ENCODE measurements around the gene TWSG1. TPM values are rescaled to one million over a fixed set of nuclear protein-coding genes. Genes with fewer than 3 reads are reported as not detected.

TWSG1 gene
- total and polyA plus RNA-seq, 5 donors: 9.9 to 19.2 (median 14.2) TPM

- Histone ChIP-seq H3K27ac (ENCODE audit: low read length) (no peak overlapping the region), H3K9me3 (ENCODE audit: control insufficient read depth, low read length) (no peaks in the 10 kb centered on the region), H3K4me1 (ENCODE audit: control insufficient read depth, insufficient read depth, low read length) (no peaks in the 10 kb centered on the region), H3K27me3 (ENCODE audit: control insufficient read depth, insufficient read depth) (no peaks in the 10 kb centered on the region), H3K4me3 (ENCODE audit: low read length) (no peak overlapping the region)
- ATAC-seq (no peak), DNase-seq (no peak)
- WGBS: 53% methylated on average over 1 of the region's 1 CpG
- intact Hi-C loops (cut with DNase I): no loop called here
Observed at GRCh38 chr18:9319333-9319732, 15.2 kb upstream of the TWSG1 start.

GRCh38 chr18:9321017-9321452 lies 13.5 kb upstream of the TWSG1 start:
- no peak for ATAC-seq
- intact Hi-C loops (cut with DNase I): no loop called here
- 48% methylated on average over 4 of the region's 4 CpGs for WGBS

GRCh38 chr18:9321736-9322135 lies 12.8 kb upstream of the TWSG1 start:
- 63% methylated on average over 4 of the region's 4 CpGs for WGBS
- ATAC-seq (no peak), DNase-seq (no peak)
- no peak overlapping the region for H3K4me3 ChIP-seq (ENCODE audit: low read length)
- intact Hi-C loops (cut with DNase I): no loop called here
- H3K4me1 ChIP-seq (ENCODE audit: control insufficient read depth, insufficient read depth, low read length): no peaks in the 10 kb centered on the region
- no peaks in the 10 kb centered on the region for H3K9me3 ChIP-seq (ENCODE audit: control insufficient read depth, low read length)
- no peaks in the 10 kb centered on the region for H3K27me3 ChIP-seq (ENCODE audit: control insufficient read depth, insufficient read depth)
- no peak overlapping the region for H3K27ac ChIP-seq (ENCODE audit: low read length)

More at GRCh38 chr18:9321017-9321452, 13.5 kb upstream of the TWSG1 start:
- H3K4me1 ChIP-seq (ENCODE audit: control insufficient read depth, insufficient read depth, low read length): no peaks in the 10 kb centered on the region
- DNase-seq: no peak
- no peaks in the 10 kb centered on the region for H3K9me3 ChIP-seq (ENCODE audit: control insufficient read depth, low read length)
- no peak overlapping the region for H3K27ac ChIP-seq (ENCODE audit: low read length)
- no peaks in the 10 kb centered on the region for H3K27me3 ChIP-seq (ENCODE audit: control insufficient read depth, insufficient read depth)
- no peak overlapping the region for H3K4me3 ChIP-seq (ENCODE audit: low read length)

- WGBS: 78% methylated on average over 2 of the region's 2 CpGs
Observed at GRCh38 chr18:9322744-9323143, 11.8 kb upstream of the TWSG1 start.

GRCh38 chr18:9323750-9324445 lies 10.7 kb upstream of the TWSG1 start:
- intact Hi-C loops (cut with DNase I): no loop called here
- H3K27ac ChIP-seq (ENCODE audit: low read length): no peak overlapping the region
- no peaks in the 10 kb centered on the region for H3K27me3 ChIP-seq (ENCODE audit: control insufficient read depth, insufficient read depth)
- WGBS: 52% methylated on average over 3 of the region's 3 CpGs
- no peaks in the 10 kb centered on the region for H3K9me3 ChIP-seq (ENCODE audit: control insufficient read depth, low read length)
- H3K4me3 ChIP-seq (ENCODE audit: low read length): no peak overlapping the region
- DNase-seq (no peak), ATAC-seq (no peak)
- no peaks in the 10 kb centered on the region for H3K4me1 ChIP-seq (ENCODE audit: control insufficient read depth, insufficient read depth, low read length)

More at GRCh38 chr18:9322744-9323143, 11.8 kb upstream of the TWSG1 start:
- Histone ChIP-seq H3K27me3 (ENCODE audit: control insufficient read depth, insufficient read depth) (no peaks in the 10 kb centered on the region), H3K4me3 (ENCODE audit: low read length) (no peak overlapping the region), H3K4me1 (ENCODE audit: control insufficient read depth, insufficient read depth, low read length) (no peaks in the 10 kb centered on the region), H3K9me3 (ENCODE audit: control insufficient read depth, low read length) (no peaks in the 10 kb centered on the region), H3K27ac (ENCODE audit: low read length) (no peak overlapping the region)
- intact Hi-C loops (cut with DNase I): no loop called here
- ATAC-seq (no peak), DNase-seq (no peak)

GRCh38 chr18:9325716-9326115 lies 8.9 kb upstream of the TWSG1 start:
- Histone ChIP-seq H3K9me3 (ENCODE audit: control insufficient read depth, low read length) (no peaks in the 10 kb centered on the region), H3K4me1 (ENCODE audit: control insufficient read depth, insufficient read depth, low read length) (no peaks in the 10 kb centered on the region), H3K4me3 (ENCODE audit: low read length) (no peak overlapping the region), H3K27me3 (ENCODE audit: control insufficient read depth, insufficient read depth) (no peaks in the 10 kb centered on the region), H3K27ac (ENCODE audit: low read length) (no peak overlapping the region)
- intact Hi-C loops (cut with DNase I): no loop called here
- no peak for DNase-seq
- ATAC-seq: no peak
- 27% methylated on average over 2 of the region's 2 CpGs for WGBS

- Histone ChIP-seq H3K4me3 (ENCODE audit: low read length) (no peak overlapping the region), H3K27me3 (ENCODE audit: control insufficient read depth, insufficient read depth) (no peaks in the 10 kb centered on the region), H3K4me1 (ENCODE audit: control insufficient read depth, insufficient read depth, low read length) (no peaks in the 10 kb centered on the region), H3K27ac (ENCODE audit: low read length) (no peak overlapping the region), H3K9me3 (ENCODE audit: control insufficient read depth, low read length) (no peaks in the 10 kb centered on the region)
- ATAC-seq: no peak
- intact Hi-C loops (cut with DNase I): no loop called here
- 44% methylated on average over 2 of the region's 2 CpGs for WGBS
- DNase-seq: no peak
Observed at GRCh38 chr18:9328776-9329175, 5.8 kb upstream of the TWSG1 start.

- ATAC-seq: no peak
- no peaks in the 10 kb centered on the region for H3K27me3 ChIP-seq (ENCODE audit: control insufficient read depth, insufficient read depth)
- H3K4me1 ChIP-seq (ENCODE audit: control insufficient read depth, insufficient read depth, low read length): no peaks in the 10 kb centered on the region
- no peak for DNase-seq
- intact Hi-C loops (cut with DNase I): no loop called here
- H3K27ac ChIP-seq (ENCODE audit: low read length): no peak overlapping the region
- H3K4me3 ChIP-seq (ENCODE audit: low read length): no peak overlapping the region
- no peaks in the 10 kb centered on the region for H3K9me3 ChIP-seq (ENCODE audit: control insufficient read depth, low read length)
- WGBS: 58% methylated on average over 1 of the region's 1 CpG
Observed at GRCh38 chr18:9329471-9329870, 5.1 kb upstream of the TWSG1 start.

- Histone ChIP-seq H3K4me3 (ENCODE audit: low read length) (no peak overlapping the region), H3K27me3 (ENCODE audit: control insufficient read depth, insufficient read depth) (no peaks in the 10 kb centered on the region), H3K27ac (ENCODE audit: low read length) (no peak overlapping the region), H3K4me1 (ENCODE audit: control insufficient read depth, insufficient read depth, low read length) (no peaks in the 10 kb centered on the region), H3K9me3 (ENCODE audit: control insufficient read depth, low read length) (no peaks in the 10 kb centered on the region)
- intact Hi-C loops (cut with DNase I): no loop called here
- 74% methylated on average over 3 of the region's 3 CpGs for WGBS
- no peak for ATAC-seq
- no peak for DNase-seq
Observed at GRCh38 chr18:9330419-9330818, 4.2 kb upstream of the TWSG1 start.

- Histone ChIP-seq H3K27ac (ENCODE audit: low read length) (peak overlapping the region; percentile 68), H3K9me3 (ENCODE audit: control insufficient read depth, low read length) (no peaks in the 10 kb centered on the region), H3K27me3 (ENCODE audit: control insufficient read depth, insufficient read depth) (no peaks in the 10 kb centered on the region), H3K4me3 (ENCODE audit: low read length) (peak overlapping the region; percentile 83), H3K4me1 (ENCODE audit: control insufficient read depth, insufficient read depth, low read length) (no peaks in the 10 kb centered on the region)
- peak in 2 of 3 donors; percentile 16 to 55 for DNase-seq
- intact Hi-C loops (cut with DNase I): no loop called here
- WGBS: 35% methylated on average over 52 of the region's 52 CpGs
- peak; percentile 64 for ATAC-seq
Observed at GRCh38 chr18:9333441-9334328, 888 bp upstream of the TWSG1 start.

GRCh38 chr18:9334973-9335696 lies 562 bp downstream of the TWSG1 start:
- no peaks in the 10 kb centered on the region for H3K4me1 ChIP-seq (ENCODE audit: control insufficient read depth, insufficient read depth, low read length)
- DNase-seq: peak in 1 of 3 donors; percentile 82
- intact Hi-C loops (cut with DNase I): no loop called here
- no peaks in the 10 kb centered on the region for H3K9me3 ChIP-seq (ENCODE audit: control insufficient read depth, low read length)
- peak; percentile 71 to 80 for ATAC-seq
- H3K4me3 ChIP-seq (ENCODE audit: low read length): peak overlapping the region; percentile 83
- peak overlapping the region; percentile 14 for H3K27ac ChIP-seq (ENCODE audit: low read length)
- 4% methylated on average over 55 of the region's 55 CpGs for WGBS
- H3K27me3 ChIP-seq (ENCODE audit: control insufficient read depth, insufficient read depth): no peaks in the 10 kb centered on the region
